HG03064 (cell line): ENCODE data around the gene MINDY2.
"Not testable (repeated sequence)": the region's sequence is repeated elsewhere in the genome, so short reads cannot be mapped to it uniquely, and the experiment has no call there.

Experiments used
- ATAC-seq: cut with Tn5 transposase; IDR thresholded peaks from one replicate; pipeline ENCODE4 v1.9.1; 2021; ENCODE audit warnings: low read depth; ENCODE audit not compliant: unreplicated experiment

The MINDY2 gene

GRCh38 chr15:58795825-58796224 lies 24.7 kb downstream of the MINDY2 start:
- ATAC-seq: no peak

GRCh38 chr15:58797505-58797904 lies 26.4 kb downstream of the MINDY2 start:
- no peak for ATAC-seq

- ATAC-seq: no peak
These were observed 34.0 kb downstream of the MINDY2 start for GRCh38 chr15:58805095-58805494.

GRCh38 chr15:58823267-58823666 lies 52.2 kb downstream of the MINDY2 start:
- not testable (repeated sequence) for ATAC-seq

- no peak for ATAC-seq
These were observed 59.5 kb downstream of the MINDY2 start for GRCh38 chr15:58830556-58830955.

- ATAC-seq: not testable (repeated sequence)
These were observed 62.8 kb downstream of the MINDY2 start for GRCh38 chr15:58833681-58834426.

GRCh38 chr15:58839485-58839884 lies 68.4 kb downstream of the MINDY2 start:
- no peak for ATAC-seq

GRCh38 chr15:58840048-58840447 lies 68.9 kb downstream of the MINDY2 start:
- ATAC-seq: no peak

GRCh38 chr15:58842713-58843396 lies 71.8 kb downstream of the MINDY2 start:
- ATAC-seq: no peak

- not testable (repeated sequence) for ATAC-seq
These were observed 80.1 kb downstream of the MINDY2 start for GRCh38 chr15:58851205-58851604.

GRCh38 chr15:58852347-58852746 lies 81.2 kb downstream of the MINDY2 start:
- ATAC-seq: no peak

- no peak for ATAC-seq
These were observed 83.5 kb downstream of the MINDY2 start for GRCh38 chr15:58854593-58854992.

GRCh38 chr15:58856086-58856485 lies 85.0 kb downstream of the MINDY2 start:
- no peak for ATAC-seq

- ATAC-seq: not testable (repeated sequence)
These were observed 85.5 kb downstream of the MINDY2 start for GRCh38 chr15:58856621-58857020.

- ATAC-seq: no peak
These were observed 91.2 kb downstream of the MINDY2 start for GRCh38 chr15:58862326-58862725.

- no peak for ATAC-seq
These were observed 93.7 kb downstream of the MINDY2 start for GRCh38 chr15:58864602-58865424.

GRCh38 chr15:58865425-58865880 lies 94.4 kb downstream of the MINDY2 start:
- no peak for ATAC-seq

GRCh38 chr15:58867926-58868325 lies 96.8 kb downstream of the MINDY2 start:
- ATAC-seq: no peak

GRCh38 chr15:58870451-58870850 lies 99.3 kb downstream of the MINDY2 start:
- no peak for ATAC-seq

GRCh38 chr15:58873267-58873666 lies 102.2 kb downstream of the MINDY2 start:
- no peak for ATAC-seq

- no peak for ATAC-seq
These were observed 104.2 kb downstream of the MINDY2 start for GRCh38 chr15:58875343-58875742.
